Trophoblast cell (in vitro differentiated cells and primary cell): ENCODE measurements around the gene SLC43A2.

ENCODE experiments used
- DNase-seq, 2 donors: peaks; one replicate each; pipeline ENCODE4 v3.0.0-alpha.2; 2016
- H2AFZ ChIP-seq: 2 replicates; pipeline ENCODE4 v1.6.1; 2013; ENCODE audit warnings: low read length, moderate library complexity, mild to moderate bottlenecking; ENCODE audit not compliant: insufficient read depth, poor library complexity
- H2AK5ac ChIP-seq: 2 replicates; pipeline ENCODE4 v1.6.1; 2013; ENCODE audit warnings: mild to moderate bottlenecking, low read length
- H2BK120ac ChIP-seq: 2 replicates; pipeline ENCODE4 v1.6.1; 2013; ENCODE audit warnings: low read length, mild to moderate bottlenecking, moderate library complexity; ENCODE audit not compliant: insufficient read depth, poor library complexity
- H2BK12ac ChIP-seq: 2 replicates; pipeline ENCODE4 v1.6.1; 2013; ENCODE audit warnings: mild to moderate bottlenecking, low read length, moderate library complexity
- H2BK5ac ChIP-seq: 2 replicates; pipeline ENCODE4 v1.6.1; 2013; ENCODE audit warnings: low read length, low read depth, moderate library complexity, mild to moderate bottlenecking; ENCODE audit not compliant: poor library complexity
- H3K14ac ChIP-seq: 2 replicates; pipeline ENCODE4 v1.6.1; 2013; ENCODE audit warnings: mild to moderate bottlenecking, low read length
- H3K18ac ChIP-seq: 2 replicates; pipeline ENCODE4 v1.6.1; 2013; ENCODE audit warnings: mild to moderate bottlenecking, low read length
- H3K23ac ChIP-seq: 2 replicates; pipeline ENCODE4 v1.6.1; 2013; ENCODE audit warnings: low read length
- H3K27ac ChIP-seq: 2 replicates; pipeline ENCODE4 v1.5.1; 2013; ENCODE audit warnings: low read depth, mild to moderate bottlenecking, inconsistent platforms, low read length, moderate library complexity
- H3K27me3 ChIP-seq: 2 replicates; pipeline ENCODE4 v1.6.1; 2013; ENCODE audit warnings: inconsistent platforms, mild to moderate bottlenecking, low read length, moderate library complexity; ENCODE audit not compliant: insufficient read depth
- H3K36me3 ChIP-seq, 2 experiments: 1 replicate in 1 of 2; 2 replicates in 1 of 2; pipeline ENCODE4 v1.6.1; 2013; ENCODE audit warnings: low read length in 2 of 2, mild to moderate bottlenecking in 2 of 2, moderate library complexity in 1 of 2; ENCODE audit not compliant: insufficient read depth in 2 of 2, control insufficient read depth in 1 of 2
- H3K4ac ChIP-seq: 2 replicates; pipeline ENCODE4 v1.6.1; 2013; ENCODE audit warnings: low read depth, mild to moderate bottlenecking, low read length, moderate library complexity
- H3K4me1 ChIP-seq, 2 experiments: 1 replicate in 1 of 2; 2 replicates in 1 of 2; pipeline ENCODE4 v1.6.1; 2013; ENCODE audit warnings: low read length in 2 of 2, mild to moderate bottlenecking in 2 of 2, moderate library complexity in 1 of 2; ENCODE audit not compliant: insufficient read depth in 2 of 2, control insufficient read depth in 1 of 2
- H3K4me2 ChIP-seq: 2 replicates; pipeline ENCODE4 v1.6.1; 2013; ENCODE audit warnings: inconsistent platforms, mild to moderate bottlenecking, low read length, moderate library complexity
- H3K4me3 ChIP-seq: 2 replicates; pipeline ENCODE4 v1.5.1; 2013; ENCODE audit warnings: mild to moderate bottlenecking, low read depth, low read length, inconsistent platforms
- H3K79me1 ChIP-seq: one replicate; pipeline ENCODE4 v1.6.1; 2013; ENCODE audit warnings: low read length
- H3K79me2 ChIP-seq: 2 replicates; pipeline ENCODE4 v1.6.1; 2013; ENCODE audit warnings: low read length, mild to moderate bottlenecking; ENCODE audit not compliant: control insufficient read depth, insufficient read depth, poor library complexity
- H3K9ac ChIP-seq: 2 replicates; pipeline ENCODE4 v1.6.1; 2013; ENCODE audit warnings: mild to moderate bottlenecking, low read length
- H3K9me3 ChIP-seq: 2 replicates; pipeline ENCODE4 v1.6.1; 2013; ENCODE audit warnings: low read depth, mild to moderate bottlenecking, control low read depth, inconsistent platforms, low read length; ENCODE audit not compliant: insufficient read depth
- H4K12ac ChIP-seq: 2 replicates; pipeline ENCODE4 v1.6.1; 2013; ENCODE audit warnings: low read depth, mild to moderate bottlenecking, low read length, moderate library complexity
- H4K8ac ChIP-seq: 2 replicates; pipeline ENCODE4 v1.6.1; 2013; ENCODE audit warnings: low read depth, mild to moderate bottlenecking, low read length, moderate library complexity
- H4K91ac ChIP-seq: one replicate; pipeline ENCODE4 v1.6.1; 2013; ENCODE audit warnings: low read depth, mild to moderate bottlenecking, low read length, moderate library complexity
- WGBS: extraction: QIAGEN DNeasy Blood & Tissue Kit; methylation state at CpG from one replicate; pipeline ENCODE4 v1.1.7; 2013; ENCODE audit warnings: missing lambda C conversion rate; ENCODE audit not compliant: insufficient read length, insufficient coverage; ENCODE audit errors: extremely low coverage; 5-methylcytosine and 5-hydroxymethylcytosine counted together

SLC43A2 gene

GRCh38 chr17:1636732-1637285 is 8.2 kb upstream of the SLC43A2 start:
- no peak overlapping the region for H3K4ac ChIP-seq
- no peaks in the 10 kb centered on the region for H3K79me2 ChIP-seq
- H3K18ac ChIP-seq, result no peak overlapping the region
- no peak overlapping the region for H3K9ac ChIP-seq
- H2BK5ac ChIP-seq, result no peak overlapping the region
- no peak overlapping the region for H2BK120ac ChIP-seq
- no peak overlapping the region for H3K14ac ChIP-seq
- no peak overlapping the region for H3K4me3 ChIP-seq
- no peak overlapping the region for H2AFZ ChIP-seq
- no peak overlapping the region for H3K27ac ChIP-seq
- no peaks in the 10 kb centered on the region for H3K27me3 ChIP-seq
- DNase-seq, result no peak
- H3K36me3 ChIP-seq, result no peaks in the 10 kb centered on the region
- H2BK12ac ChIP-seq, result no peak overlapping the region
- no peak overlapping the region for H3K4me2 ChIP-seq
- H3K23ac ChIP-seq, result no peak overlapping the region
- WGBS, result no CpG with 5 or more reads among the region's 15 CpGs
- no peak overlapping the region for H4K12ac ChIP-seq
- peak overlapping the region; percentile 23 for H2AK5ac ChIP-seq
- peak overlapping the region; percentile 23 for H4K91ac ChIP-seq
- H4K8ac ChIP-seq, result no peak overlapping the region
- peaks cover 2% of the 10 kb centered on the region for H3K79me1 ChIP-seq
- no peaks in the 10 kb centered on the region for H3K9me3 ChIP-seq
- peaks cover 8 to 15% of the 10 kb centered on the region in 2 experiments for H3K4me1 ChIP-seq

- H4K12ac ChIP-seq, result no peak overlapping the region
- H3K14ac ChIP-seq, result no peak overlapping the region
- H3K18ac ChIP-seq, result no peak overlapping the region
- no peak overlapping the region for H2BK12ac ChIP-seq
- no peak overlapping the region for H3K4me2 ChIP-seq
- no peaks in the 10 kb centered on the region for H3K9me3 ChIP-seq
- no peaks in the 10 kb centered on the region for H3K27me3 ChIP-seq
- H2BK120ac ChIP-seq, result no peak overlapping the region
- no peak overlapping the region for H2BK5ac ChIP-seq
- no peak overlapping the region for H4K91ac ChIP-seq
- H2AFZ ChIP-seq, result no peak overlapping the region
- no CpG with 5 or more reads among the region's 10 CpGs for WGBS
- no peak overlapping the region for H3K4me3 ChIP-seq
- peak; percentile 70 to 78 for DNase-seq
- no peak overlapping the region for H2AK5ac ChIP-seq
- H3K4me1 ChIP-seq, result peaks cover 8 to 15% of the 10 kb centered on the region in 2 experiments
- H3K79me2 ChIP-seq, result no peaks in the 10 kb centered on the region
- no peak overlapping the region for H3K4ac ChIP-seq
- no peak overlapping the region for H3K23ac ChIP-seq
- H3K36me3 ChIP-seq, result no peaks in the 10 kb centered on the region
- H3K9ac ChIP-seq, result no peak overlapping the region
- H3K79me1 ChIP-seq, result peaks cover 2% of the 10 kb centered on the region
- no peak overlapping the region for H4K8ac ChIP-seq
- H3K27ac ChIP-seq, result no peak overlapping the region
Measured at GRCh38 chr17:1635675-1636465, 7.2 kb upstream of the SLC43A2 start.

- no peak overlapping the region for H2BK5ac ChIP-seq
- no peak overlapping the region for H4K91ac ChIP-seq
- no peak overlapping the region for H3K23ac ChIP-seq
- H3K27me3 ChIP-seq, result no peaks in the 10 kb centered on the region
- H3K14ac ChIP-seq, result no peak overlapping the region
- no peak overlapping the region for H3K27ac ChIP-seq
- no peak for DNase-seq
- H2BK120ac ChIP-seq, result no peak overlapping the region
- H3K79me1 ChIP-seq, result peaks cover 2% of the 10 kb centered on the region
- no peak overlapping the region for H2AFZ ChIP-seq
- no peak overlapping the region for H4K12ac ChIP-seq
- H3K9me3 ChIP-seq, result no peaks in the 10 kb centered on the region
- H3K4me2 ChIP-seq, result no peak overlapping the region
- H2AK5ac ChIP-seq, result no peak overlapping the region
- no peak overlapping the region for H2BK12ac ChIP-seq
- H3K18ac ChIP-seq, result no peak overlapping the region
- no peak overlapping the region for H4K8ac ChIP-seq
- H3K79me2 ChIP-seq, result no peaks in the 10 kb centered on the region
- no peaks in the 10 kb centered on the region for H3K36me3 ChIP-seq
- H3K4me1 ChIP-seq, result peaks cover 8 to 15% of the 10 kb centered on the region in 2 experiments
- no peak overlapping the region for H3K4ac ChIP-seq
- no peak overlapping the region for H3K4me3 ChIP-seq
- WGBS, result no CpG with 5 or more reads among the region's 45 CpGs
- H3K9ac ChIP-seq, result no peak overlapping the region
Measured at GRCh38 chr17:1634841-1635650, 6.4 kb upstream of the SLC43A2 start.

- Histone ChIP-seq H4K91ac (no peak overlapping the region), H3K79me2 (peaks cover 3% of the 10 kb centered on the region), H4K12ac (no peak overlapping the region), H2BK120ac (no peak overlapping the region), H3K27ac (no peak overlapping the region), H3K79me1 (peaks cover 19% of the 10 kb centered on the region), H2BK12ac (no peak overlapping the region), H2AFZ (no peak overlapping the region), H3K9me3 (no peaks in the 10 kb centered on the region), H3K27me3 (no peaks in the 10 kb centered on the region), H4K8ac (no peak overlapping the region), H3K4me1 (peaks cover 6 to 14% of the 10 kb centered on the region in 2 experiments), H3K9ac (no peak overlapping the region), H3K4me2 (no peak overlapping the region), H3K4me3 (no peak overlapping the region), H3K36me3 (no peaks in the 10 kb centered on the region), H3K18ac (no peak overlapping the region), H3K14ac (no peak overlapping the region), H3K23ac (no peak overlapping the region), H2BK5ac (no peak overlapping the region), H2AK5ac (no peak overlapping the region), H3K4ac (no peak overlapping the region)
- no CpG with 5 or more reads among the region's 4 CpGs for WGBS
- peak; percentile 43 to 47 for DNase-seq
Measured at GRCh38 chr17:1630662-1631061, 2.0 kb upstream of the SLC43A2 start.
